ENCODE results near the gene C5orf22.

C5orf22 gene

DNA sequence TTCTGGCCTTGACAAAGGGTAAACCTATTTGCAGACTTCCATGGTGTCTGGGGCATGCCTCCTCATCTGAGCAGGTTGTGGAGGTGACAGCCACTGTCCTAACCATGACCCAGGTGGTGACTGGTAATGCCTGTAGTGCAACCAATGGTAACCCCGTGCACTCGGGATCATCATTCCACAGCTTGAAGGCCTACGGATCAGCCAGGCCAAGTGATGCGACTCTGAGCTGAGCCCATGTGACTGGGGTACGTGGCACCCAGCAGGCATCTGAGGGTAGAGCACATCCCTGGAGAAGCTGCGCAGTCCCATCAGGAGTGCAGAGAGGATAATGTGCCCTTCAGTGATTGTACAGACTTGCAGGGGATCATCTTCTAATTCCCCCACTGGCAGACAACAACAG, 35.2 kb upstream of the C5orf22 start:
- no peak overlapping the region for H3K4me3 ChIP-seq (ENCODE audit: low read depth, low read length)
- TF ChIP-seq, protein P1, sequence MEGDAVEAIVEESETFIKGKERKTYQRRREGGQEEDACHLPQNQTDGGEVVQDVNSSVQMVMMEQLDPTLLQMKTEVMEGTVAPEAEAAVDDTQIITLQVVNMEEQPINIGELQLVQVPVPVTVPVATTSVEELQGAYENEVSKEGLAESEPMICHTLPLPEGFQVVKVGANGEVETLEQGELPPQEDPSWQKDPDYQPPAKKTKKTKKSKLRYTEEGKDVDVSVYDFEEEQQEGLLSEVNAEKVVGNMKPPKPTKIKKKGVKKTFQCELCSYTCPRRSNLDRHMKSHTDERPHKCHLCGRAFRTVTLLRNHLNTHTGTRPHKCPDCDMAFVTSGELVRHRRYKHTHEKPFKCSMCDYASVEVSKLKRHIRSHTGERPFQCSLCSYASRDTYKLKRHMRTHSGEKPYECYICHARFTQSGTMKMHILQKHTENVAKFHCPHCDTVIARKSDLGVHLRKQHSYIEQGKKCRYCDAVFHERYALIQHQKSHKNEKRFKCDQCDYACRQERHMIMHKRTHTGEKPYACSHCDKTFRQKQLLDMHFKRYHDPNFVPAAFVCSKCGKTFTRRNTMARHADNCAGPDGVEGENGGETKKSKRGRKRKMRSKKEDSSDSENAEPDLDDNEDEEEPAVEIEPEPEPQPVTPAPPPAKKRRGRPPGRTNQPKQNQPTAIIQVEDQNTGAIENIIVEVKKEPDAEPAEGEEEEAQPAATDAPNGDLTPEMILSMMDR (IDR thresholded peaks at IDR 0.05; ENCODE audit: low read depth, low read length) = no peak

DNA sequence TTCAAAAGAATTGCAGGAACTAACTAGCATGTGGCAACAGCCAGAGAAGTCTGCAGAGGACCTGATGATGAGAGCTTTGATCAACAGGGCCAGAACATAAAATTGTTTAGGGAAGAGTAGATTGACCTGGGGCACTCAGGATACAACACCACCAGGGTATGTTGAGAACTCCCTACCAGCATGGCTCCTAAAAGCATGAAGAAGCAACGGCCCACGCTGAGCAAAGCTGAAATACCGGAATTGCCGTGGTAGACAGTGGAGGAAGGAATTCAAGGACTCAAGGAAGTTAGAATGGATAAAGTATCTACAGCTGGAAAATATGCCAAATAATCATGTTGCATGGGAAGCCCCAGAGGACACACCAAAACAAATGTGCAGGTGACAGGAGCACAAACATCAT, 31.8 kb upstream of the C5orf22 start:
- TF ChIP-seq, protein P1 (IDR thresholded peaks at IDR 0.05; ENCODE audit: low read depth, low read length) = no peak
- no peak overlapping the region for H3K4me3 ChIP-seq (ENCODE audit: low read depth, low read length)

DNA sequence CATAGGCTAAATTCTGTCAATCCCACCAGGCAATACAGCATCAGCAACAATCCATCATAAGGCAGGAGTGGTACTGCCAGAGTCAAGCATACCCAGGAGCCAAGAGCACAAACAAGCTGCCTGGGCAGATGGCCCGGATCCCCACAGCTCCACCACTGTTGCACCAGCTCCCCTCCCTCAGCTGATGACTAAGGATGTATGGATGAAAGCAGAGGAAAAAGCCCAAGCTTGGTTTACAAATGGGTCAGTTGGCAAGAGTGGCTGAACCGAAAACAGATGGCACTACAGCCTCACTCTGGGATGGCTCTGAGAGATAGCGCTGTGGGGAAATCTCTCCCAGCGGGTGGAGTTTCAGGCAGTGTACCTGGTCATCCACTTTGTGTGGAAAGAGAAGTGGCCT, 29.6 kb upstream of the C5orf22 start:
- H3K4me3 ChIP-seq (ENCODE audit: low read depth, low read length) = no peak overlapping the region
- TF ChIP-seq, protein P1 (IDR thresholded peaks at IDR 0.05; ENCODE audit: low read depth, low read length) = no peak

DNA sequence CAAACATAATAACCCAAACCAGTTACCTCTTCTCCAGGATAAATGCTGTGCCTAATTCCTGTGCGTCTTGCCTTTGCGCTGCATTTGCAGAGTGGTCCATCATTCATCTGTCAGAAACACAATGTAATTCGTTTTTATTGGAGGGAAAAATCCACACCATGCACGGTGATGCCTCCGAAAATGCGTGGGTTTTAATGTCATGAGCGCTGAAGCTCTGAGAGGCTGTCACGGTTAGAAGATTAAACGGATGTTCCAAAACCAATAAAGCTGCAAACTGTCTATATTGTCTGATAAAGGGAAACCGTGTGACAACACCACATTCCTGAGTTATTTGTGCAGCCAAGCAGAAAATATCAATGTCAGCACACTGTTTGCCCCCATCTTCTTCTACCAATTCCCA, 27.6 kb upstream of the C5orf22 start:
- H3K4me3 ChIP-seq (ENCODE audit: low read depth, low read length) = no peak overlapping the region
- TF ChIP-seq, protein P1 (IDR thresholded peaks at IDR 0.05; ENCODE audit: low read depth, low read length) = no peak

DNA sequence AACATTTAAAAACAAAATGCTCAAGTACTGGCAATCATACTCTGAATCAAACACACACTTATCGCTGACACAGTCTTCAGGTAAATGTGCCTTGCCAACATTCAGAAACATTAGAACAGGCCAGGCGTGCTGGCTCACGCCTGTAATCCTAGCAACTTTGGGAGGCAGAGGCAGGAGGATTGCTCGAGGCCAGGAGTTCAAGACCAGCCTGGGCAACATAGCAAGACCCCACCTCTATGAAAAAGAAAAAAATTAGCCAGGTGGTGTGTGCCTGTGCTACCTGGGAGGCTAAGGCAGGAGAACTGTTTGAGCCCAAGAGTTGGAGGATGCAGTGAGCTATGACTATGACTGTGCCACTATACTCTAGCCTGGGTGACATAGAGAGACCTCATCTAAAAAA, 20.8 kb upstream of the C5orf22 start:
- TF ChIP-seq, protein P1 (IDR thresholded peaks at IDR 0.05; ENCODE audit: low read depth, low read length) = no peak
- H3K4me3 ChIP-seq (ENCODE audit: low read depth, low read length) = no peak overlapping the region

DNA sequence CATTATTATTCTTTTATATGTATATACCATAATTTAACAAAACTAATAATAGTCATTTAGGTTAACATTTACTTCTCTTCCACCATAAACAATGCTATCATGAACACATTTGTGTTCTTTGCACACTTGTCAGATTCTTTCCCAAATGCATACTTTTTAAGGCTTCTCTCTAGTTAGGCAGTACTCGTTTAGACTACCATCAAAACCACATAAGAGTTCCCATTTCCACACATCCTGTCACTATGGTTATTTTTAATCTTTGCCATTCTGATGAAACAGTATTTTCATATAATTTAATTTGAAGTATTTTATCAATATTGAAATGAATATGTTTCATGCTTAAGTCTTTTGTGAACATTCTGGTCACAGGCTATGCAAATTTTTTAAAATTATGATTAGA, 15.3 kb upstream of the C5orf22 start:
- no peak overlapping the region for H3K4me3 ChIP-seq (ENCODE audit: low read depth, low read length)
- TF ChIP-seq, protein P1 (IDR thresholded peaks at IDR 0.05; ENCODE audit: low read depth, low read length) = no peak

DNA sequence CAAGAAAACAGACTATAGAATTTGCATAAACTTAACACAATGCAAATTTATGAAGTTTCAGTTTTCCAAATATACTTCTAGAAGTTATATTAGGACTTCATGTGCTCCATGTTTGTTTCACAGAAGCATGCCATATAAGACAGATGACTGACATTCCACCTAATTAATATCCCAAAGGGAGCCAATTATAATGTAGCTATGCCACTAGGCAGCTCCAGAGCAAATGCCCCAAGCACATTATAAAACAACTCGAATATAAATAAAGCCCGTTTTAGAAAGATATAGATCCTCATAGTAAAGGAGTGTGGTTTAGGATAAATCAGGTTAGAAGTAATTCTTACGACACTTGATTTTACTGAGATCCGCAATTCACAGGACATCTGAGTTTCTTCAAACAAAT, 9.1 kb upstream of the C5orf22 start:
- no peak overlapping the region for H3K4me3 ChIP-seq (ENCODE audit: low read depth, low read length)
- TF ChIP-seq, protein P1 (IDR thresholded peaks at IDR 0.05; ENCODE audit: low read depth, low read length) = no peak

Data from WI38 (cell line).